ENCODE results near the gene PHACTR1.

PHACTR1 gene

DNA sequence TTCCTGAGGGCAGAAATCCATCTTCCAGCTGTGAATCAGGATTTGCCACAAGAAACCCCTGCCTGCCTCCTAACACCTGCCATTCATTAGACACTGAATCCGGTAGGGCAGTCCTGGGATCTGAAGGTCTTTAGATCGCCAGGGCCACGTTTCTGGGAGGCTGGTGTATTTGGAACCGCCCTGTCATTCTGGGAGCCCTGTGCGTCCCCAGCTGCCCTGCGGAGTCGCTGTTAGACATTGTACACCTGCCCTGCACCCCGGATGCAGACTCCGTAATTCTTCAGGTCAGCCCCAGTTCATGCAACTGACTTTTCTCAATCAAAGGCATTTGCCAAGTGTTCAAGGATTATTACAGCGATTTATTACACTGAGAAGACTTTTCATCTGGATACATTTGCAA, 418.6 kb downstream of the PHACTR1 start:
- Histone ChIP-seq H3K27ac (no peak overlapping the region), H3K27me3 (ENCODE audit: control insufficient read depth, insufficient read depth, low read length) (no peaks in the 10 kb centered on the region), H3K79me2 (no peaks in the 10 kb centered on the region), H3K4me1 (no peaks in the 10 kb centered on the region), H2AFZ (no peak overlapping the region), H3K4me3 (ENCODE audit: low read depth, low read length) (no peak overlapping the region), H3K9me3 (ENCODE audit: control insufficient read depth, low read length) (no peaks in the 10 kb centered on the region), H3K4me2 (ENCODE audit: low read length) (no peak overlapping the region), H3K9ac (no peak overlapping the region), H3K36me3 (ENCODE audit: control insufficient read depth, insufficient read depth, low read length) (no peaks in the 10 kb centered on the region)
- TF ChIP-seq, protein P1, sequence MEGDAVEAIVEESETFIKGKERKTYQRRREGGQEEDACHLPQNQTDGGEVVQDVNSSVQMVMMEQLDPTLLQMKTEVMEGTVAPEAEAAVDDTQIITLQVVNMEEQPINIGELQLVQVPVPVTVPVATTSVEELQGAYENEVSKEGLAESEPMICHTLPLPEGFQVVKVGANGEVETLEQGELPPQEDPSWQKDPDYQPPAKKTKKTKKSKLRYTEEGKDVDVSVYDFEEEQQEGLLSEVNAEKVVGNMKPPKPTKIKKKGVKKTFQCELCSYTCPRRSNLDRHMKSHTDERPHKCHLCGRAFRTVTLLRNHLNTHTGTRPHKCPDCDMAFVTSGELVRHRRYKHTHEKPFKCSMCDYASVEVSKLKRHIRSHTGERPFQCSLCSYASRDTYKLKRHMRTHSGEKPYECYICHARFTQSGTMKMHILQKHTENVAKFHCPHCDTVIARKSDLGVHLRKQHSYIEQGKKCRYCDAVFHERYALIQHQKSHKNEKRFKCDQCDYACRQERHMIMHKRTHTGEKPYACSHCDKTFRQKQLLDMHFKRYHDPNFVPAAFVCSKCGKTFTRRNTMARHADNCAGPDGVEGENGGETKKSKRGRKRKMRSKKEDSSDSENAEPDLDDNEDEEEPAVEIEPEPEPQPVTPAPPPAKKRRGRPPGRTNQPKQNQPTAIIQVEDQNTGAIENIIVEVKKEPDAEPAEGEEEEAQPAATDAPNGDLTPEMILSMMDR (IDR thresholded peaks at IDR 0.05), result no peak

DNA sequence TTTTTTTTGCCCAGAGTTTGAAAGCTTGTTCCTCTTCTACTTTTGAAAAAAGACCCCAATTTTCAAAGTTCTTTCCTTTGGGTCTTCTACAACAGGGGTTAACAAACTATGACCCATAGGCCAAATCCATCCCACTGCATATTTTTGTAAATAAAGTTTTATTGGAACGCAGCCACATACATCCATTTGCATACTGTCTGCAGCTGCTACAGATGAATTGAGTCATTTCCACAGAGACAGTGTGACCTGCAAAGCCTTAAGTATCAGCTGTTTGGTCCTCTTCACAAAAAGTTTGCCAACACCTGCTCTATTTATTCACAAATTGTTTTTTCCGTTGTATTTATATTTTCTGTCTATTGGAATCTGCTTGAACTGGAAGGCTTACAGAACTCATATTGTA, 422.6 kb downstream of the PHACTR1 start:
- TF ChIP-seq, protein P1 (IDR thresholded peaks at IDR 0.05), result no peak
- Histone ChIP-seq H2AFZ (no peak overlapping the region), H3K9me3 (ENCODE audit: control insufficient read depth, low read length) (no peaks in the 10 kb centered on the region), H3K4me1 (no peaks in the 10 kb centered on the region), H3K9ac (no peak overlapping the region), H3K4me2 (ENCODE audit: low read length) (no peak overlapping the region), H3K4me3 (ENCODE audit: low read depth, low read length) (no peak overlapping the region), H3K79me2 (no peaks in the 10 kb centered on the region), H3K36me3 (ENCODE audit: control insufficient read depth, insufficient read depth, low read length) (no peaks in the 10 kb centered on the region), H3K27ac (no peak overlapping the region), H3K27me3 (ENCODE audit: control insufficient read depth, insufficient read depth, low read length) (no peaks in the 10 kb centered on the region)

DNA sequence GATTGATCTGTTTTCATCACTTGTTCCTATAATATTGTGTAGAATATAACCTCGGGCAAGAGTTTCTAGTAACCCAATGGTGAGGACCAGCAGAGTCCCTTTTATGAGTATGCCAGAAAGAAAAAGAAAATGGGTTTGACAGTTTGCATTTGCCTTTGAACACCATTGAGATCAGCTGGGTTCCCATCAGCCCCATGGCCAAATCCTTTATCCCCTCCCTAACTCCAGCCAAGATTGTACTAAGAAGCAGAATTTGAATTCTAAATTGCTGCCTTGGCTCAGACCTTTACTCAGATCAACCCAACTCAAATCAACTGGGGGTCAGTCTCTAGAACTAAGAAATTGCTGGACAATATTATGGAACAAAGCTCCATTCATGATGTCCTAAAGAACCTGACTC, 424.4 kb downstream of the PHACTR1 start:
- no peaks in the 10 kb centered on the region for H3K36me3 ChIP-seq (ENCODE audit: control insufficient read depth, insufficient read depth, low read length)
- H3K9me3 ChIP-seq (ENCODE audit: control insufficient read depth, low read length), result no peaks in the 10 kb centered on the region
- H2AFZ ChIP-seq, result no peak overlapping the region
- H3K4me3 ChIP-seq (ENCODE audit: low read depth, low read length), result no peak overlapping the region
- no peak overlapping the region for H3K27ac ChIP-seq
- H3K4me1 ChIP-seq, result no peaks in the 10 kb centered on the region
- no peaks in the 10 kb centered on the region for H3K79me2 ChIP-seq
- H3K4me2 ChIP-seq (ENCODE audit: low read length), result no peak overlapping the region
- H3K9ac ChIP-seq, result no peak overlapping the region
- H3K27me3 ChIP-seq (ENCODE audit: control insufficient read depth, insufficient read depth, low read length), result no peaks in the 10 kb centered on the region
- TF ChIP-seq, protein P1 (IDR thresholded peaks at IDR 0.05), result no peak

DNA sequence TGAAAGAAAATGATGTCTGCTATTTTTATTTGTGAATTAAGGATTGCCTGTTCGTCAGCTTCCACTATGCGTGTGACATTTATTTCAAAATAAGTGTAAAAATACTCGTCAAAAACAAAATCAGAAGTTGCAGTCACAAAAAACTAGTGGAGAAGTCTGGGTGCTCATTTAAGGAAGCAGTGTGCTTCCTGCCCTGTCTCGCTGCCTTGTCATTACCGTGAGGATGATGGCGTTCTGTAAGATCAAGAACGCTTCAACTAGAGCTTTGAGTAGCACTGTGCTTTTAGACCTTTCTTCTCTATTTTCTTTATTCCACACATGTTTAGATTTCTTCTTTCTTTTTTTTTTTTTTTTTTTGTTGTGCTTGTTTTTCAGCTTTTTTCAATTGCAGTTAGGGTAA, 424.8 kb downstream of the PHACTR1 start:
- Histone ChIP-seq H3K27ac (no peak overlapping the region), H3K27me3 (ENCODE audit: control insufficient read depth, insufficient read depth, low read length) (no peaks in the 10 kb centered on the region), H3K79me2 (no peaks in the 10 kb centered on the region), H3K4me2 (ENCODE audit: low read length) (no peak overlapping the region), H3K9ac (no peak overlapping the region), H3K4me1 (no peaks in the 10 kb centered on the region), H3K36me3 (ENCODE audit: control insufficient read depth, insufficient read depth, low read length) (no peaks in the 10 kb centered on the region), H2AFZ (no peak overlapping the region), H3K9me3 (ENCODE audit: control insufficient read depth, low read length) (no peaks in the 10 kb centered on the region), H3K4me3 (ENCODE audit: low read depth, low read length) (no peak overlapping the region)
- TF ChIP-seq, protein P1 (IDR thresholded peaks at IDR 0.05), result no peak

DNA sequence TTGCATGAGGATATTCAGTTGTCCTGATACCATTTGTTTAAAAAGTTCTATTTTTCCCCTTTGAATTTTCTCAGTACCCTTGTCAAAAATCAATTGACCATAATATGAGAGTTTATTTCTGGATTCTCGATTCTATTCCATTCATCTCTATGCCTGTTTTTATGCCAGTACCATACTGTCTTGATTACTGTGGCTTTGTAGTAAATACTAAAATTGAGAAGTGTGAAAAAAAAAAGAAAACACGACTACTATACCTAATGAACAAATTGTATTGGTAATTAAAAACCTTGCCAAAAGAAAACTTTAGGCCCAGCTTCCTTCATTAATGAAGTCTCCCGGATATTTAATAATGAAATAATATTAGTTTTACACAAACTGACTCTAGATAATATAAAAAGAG, 426.0 kb downstream of the PHACTR1 start:
- TF ChIP-seq, protein P1 (IDR thresholded peaks at IDR 0.05), result no peak

More for the DNA sequence above, 426.0 kb downstream of the PHACTR1 start:
- Histone ChIP-seq H3K9me3 (ENCODE audit: control insufficient read depth, low read length) (no peaks in the 10 kb centered on the region), H3K27me3 (ENCODE audit: control insufficient read depth, insufficient read depth, low read length) (no peaks in the 10 kb centered on the region), H3K36me3 (ENCODE audit: control insufficient read depth, insufficient read depth, low read length) (no peaks in the 10 kb centered on the region), H3K4me1 (no peaks in the 10 kb centered on the region), H3K4me3 (ENCODE audit: low read depth, low read length) (no peak overlapping the region), H3K4me2 (ENCODE audit: low read length) (no peak overlapping the region), H3K27ac (no peak overlapping the region), H3K9ac (no peak overlapping the region), H3K79me2 (no peaks in the 10 kb centered on the region), H2AFZ (no peak overlapping the region)
